HEK293T (cell line): ENCODE data around the gene HPCAL4.
A peak's percentile ranks its signal among the peaks of the same experiment; 100 is the strongest.

ENCODE experiments used
- ARNT ChIP-seq: fragments of 450-650 bp; IDR thresholded peaks from 2 replicates; pipeline ENCODE4 v1.6.1; 2017; ENCODE audit warnings: mild to moderate bottlenecking
- ELF4 ChIP-seq: fragments of 450-650 bp; IDR thresholded peaks from 2 replicates; pipeline ENCODE4 v1.6.1; 2017; ENCODE audit warnings: antibody characterized with exemption
- FOXM1 ChIP-seq: fragments of 450-650 bp; IDR thresholded peaks from 2 replicates; pipeline ENCODE4 v1.6.1; 2017; ENCODE audit warnings: mild to moderate bottlenecking, borderline replicate concordance
- HDGF ChIP-seq: fragments of 450-650 bp; IDR thresholded peaks from 2 replicates; pipeline ENCODE4 v1.6.1; 2017; ENCODE audit warnings: antibody characterized with exemption, borderline replicate concordance
- L3MBTL2 ChIP-seq: fragments of 450-650 bp; conservative IDR thresholded peaks from 2 replicates; pipeline ENCODE4 v1.6.1; 2016; ENCODE audit warnings: mild to moderate bottlenecking
- NFRKB ChIP-seq: fragments of 450-650 bp; IDR thresholded peaks from 2 replicates; pipeline ENCODE4 v1.6.1; 2016; ENCODE audit warnings: mild to moderate bottlenecking, moderate library complexity
- SP1 ChIP-seq: fragments of 450-650 bp; IDR thresholded peaks from 2 replicates; pipeline ENCODE4 v1.6.1; 2017
- SUZ12 ChIP-seq: fragments of 450-650 bp; IDR thresholded peaks from 2 replicates; pipeline ENCODE4 v1.6.1; 2016; ENCODE audit warnings: mild to moderate bottlenecking
- TARDBP ChIP-seq: fragments of 450-650 bp; IDR thresholded peaks from 2 replicates; pipeline ENCODE4 v1.6.1; 2016
- ZNF384 ChIP-seq: fragments of 450-650 bp; IDR thresholded peaks from 2 replicates; pipeline ENCODE4 v1.6.1; 2016
- TF ChIP-seq, protein P1 (sequence below): fragments of 450-650 bp; IDR thresholded peaks from 2 replicates; pipeline ENCODE4 v1.6.1; 2016

DNA sequence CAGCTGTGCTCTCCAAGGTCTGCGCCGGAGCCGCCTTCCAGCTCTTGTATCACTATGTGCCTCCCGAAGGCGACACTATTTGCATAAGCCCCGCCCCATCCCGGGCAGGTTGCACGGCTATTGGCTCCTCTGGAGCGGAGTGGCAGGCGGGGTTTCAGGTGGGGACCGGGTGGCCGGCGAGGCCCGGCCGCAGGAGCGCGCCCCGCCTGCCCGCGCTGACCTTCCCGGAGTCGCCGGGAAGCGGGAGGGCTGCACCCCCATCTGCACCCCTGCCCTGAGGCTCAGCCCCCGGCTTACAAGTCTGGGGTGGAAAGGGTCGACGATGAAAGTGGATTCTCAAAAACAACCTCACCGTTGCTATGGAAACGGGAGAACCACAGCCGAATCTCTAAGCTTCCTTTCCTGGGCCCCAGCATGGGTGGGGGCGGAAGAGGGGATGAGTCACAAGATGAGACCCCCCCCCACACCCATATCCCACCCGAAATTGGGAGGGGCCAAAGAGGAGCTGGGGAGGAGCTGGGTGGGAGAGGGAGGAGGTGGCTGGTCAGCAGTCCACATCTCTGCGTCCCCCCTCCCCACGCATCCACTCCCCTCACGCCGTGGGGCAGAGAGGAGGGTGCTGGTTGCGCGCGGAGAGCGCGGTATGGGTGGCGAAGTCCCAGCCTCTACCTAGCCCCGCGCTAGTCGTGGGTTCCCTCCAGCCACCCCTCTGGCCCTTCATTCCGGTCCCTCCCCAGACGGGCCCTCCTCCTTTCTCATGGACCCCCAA is at the start of gene HPCAL4:
- TF ChIP-seq, protein P1, sequence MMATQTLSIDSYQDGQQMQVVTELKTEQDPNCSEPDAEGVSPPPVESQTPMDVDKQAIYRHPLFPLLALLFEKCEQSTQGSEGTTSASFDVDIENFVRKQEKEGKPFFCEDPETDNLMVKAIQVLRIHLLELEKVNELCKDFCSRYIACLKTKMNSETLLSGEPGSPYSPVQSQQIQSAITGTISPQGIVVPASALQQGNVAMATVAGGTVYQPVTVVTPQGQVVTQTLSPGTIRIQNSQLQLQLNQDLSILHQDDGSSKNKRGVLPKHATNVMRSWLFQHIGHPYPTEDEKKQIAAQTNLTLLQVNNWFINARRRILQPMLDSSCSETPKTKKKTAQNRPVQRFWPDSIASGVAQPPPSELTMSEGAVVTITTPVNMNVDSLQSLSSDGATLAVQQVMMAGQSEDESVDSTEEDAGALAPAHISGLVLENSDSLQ: peak; percentile 98
- TF ChIP-seq SP1 (no peak), FOXM1 (no peak), ZNF384 (no peak), ELF4 (no peak), L3MBTL2 (peak; percentile 39), HDGF (no peak), ARNT (no peak), SUZ12 (no peak), NFRKB (no peak), TARDBP (no peak)
